Measurements from ENCODE around the gene THSD7A.
A peak's percentile ranks its signal among the peaks of the same experiment; 100 is the strongest.

THSD7A gene

DNA sequence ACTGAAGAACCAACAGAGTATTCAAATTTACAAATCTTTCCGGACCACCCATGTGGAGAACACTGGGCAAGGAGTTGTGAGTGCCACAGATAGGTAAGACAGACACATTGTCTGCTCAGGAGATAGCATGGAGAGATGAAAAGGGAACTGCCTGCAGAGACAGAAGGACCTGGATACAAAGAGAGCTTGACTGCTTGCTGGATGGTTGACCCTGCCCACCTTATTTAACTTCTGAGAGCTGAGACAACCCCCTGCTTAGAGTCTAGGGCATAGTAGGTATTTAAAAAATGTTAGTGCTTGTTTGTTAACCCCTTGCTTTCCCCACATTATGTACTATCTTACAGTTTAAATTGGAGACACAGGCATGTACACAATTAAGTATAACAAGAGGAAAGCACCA, 314.1 kb downstream of the THSD7A start:
- no peak for DNase-seq (ENCODE audit: low spot score)

DNA sequence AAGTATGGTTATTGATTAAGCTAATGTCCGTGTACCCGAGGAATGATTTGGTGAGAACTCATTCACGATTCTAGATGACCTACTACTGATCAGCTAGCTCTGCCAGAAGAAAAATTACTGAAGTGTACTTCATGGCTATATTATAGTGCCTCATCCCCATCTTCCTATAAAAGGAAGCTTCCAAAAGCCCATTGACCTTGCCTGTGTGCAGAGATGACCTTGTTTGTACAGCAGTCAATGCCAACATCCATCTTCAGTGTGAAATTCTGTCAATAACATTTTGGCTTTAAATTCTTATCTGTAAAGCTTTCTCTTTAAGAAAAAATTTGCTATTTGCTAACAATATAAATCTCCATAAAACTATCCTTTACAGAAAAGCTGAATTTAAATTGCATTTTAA, 315.7 kb downstream of the THSD7A start:
- DNase-seq (ENCODE audit: low spot score), result no peak

DNA sequence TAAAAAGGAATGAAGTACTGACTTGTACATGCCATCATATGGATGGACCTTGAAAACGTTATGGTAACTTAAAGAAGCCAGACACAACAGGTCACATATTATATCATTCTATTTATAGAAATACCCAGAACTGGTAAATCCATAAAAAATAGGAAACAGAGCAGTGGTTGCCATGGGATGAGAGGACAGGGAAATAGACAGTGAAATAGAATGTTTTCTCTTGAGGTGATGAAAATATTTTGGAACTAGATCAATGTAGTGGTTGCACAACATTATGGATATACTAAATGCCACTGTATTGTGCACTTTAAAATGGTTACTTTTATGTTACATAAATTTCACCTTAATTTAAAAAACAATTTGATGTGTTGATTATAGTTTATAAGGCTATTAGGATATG, 318.5 kb downstream of the THSD7A start:
- no peak for DNase-seq (ENCODE audit: low spot score)

DNA sequence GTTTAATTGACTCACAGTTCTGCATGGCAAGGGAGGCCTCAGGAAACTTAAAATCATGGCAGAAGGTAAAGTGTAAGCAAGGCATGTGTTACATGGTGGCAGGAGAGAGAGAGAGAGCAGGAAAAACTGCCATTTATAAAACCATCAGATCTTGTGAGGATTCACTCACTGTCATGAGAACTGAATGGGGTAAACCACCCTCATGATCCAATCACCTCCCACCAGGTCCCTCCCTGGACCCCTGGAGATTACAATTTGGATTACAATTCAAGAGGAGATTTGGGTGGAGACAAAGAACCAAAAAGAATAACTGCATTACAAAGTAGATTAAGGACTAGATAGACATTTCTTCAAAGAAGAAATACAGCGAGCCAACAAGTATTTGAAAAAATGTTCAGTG, 324.1 kb downstream of the THSD7A start:
- no peak for DNase-seq (ENCODE audit: low spot score)

DNA sequence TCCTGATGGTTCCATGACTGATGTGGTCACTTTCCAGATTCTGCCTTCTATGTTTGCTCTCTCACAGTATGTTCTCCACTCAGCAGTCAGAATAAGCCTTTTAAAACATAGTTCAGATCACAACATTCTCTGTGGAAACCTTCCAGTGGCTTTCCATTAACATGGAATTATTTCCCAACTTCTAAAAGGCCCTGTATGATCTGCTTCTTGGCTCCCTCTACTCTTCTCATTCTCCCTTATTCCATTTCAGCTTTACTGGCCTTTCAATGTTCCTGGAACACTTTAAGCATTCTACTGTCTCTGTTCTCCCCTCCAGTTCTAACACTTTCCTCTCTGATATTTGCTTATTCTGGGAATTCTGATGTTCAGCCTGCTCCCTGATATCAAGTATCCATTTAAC, 325.6 kb downstream of the THSD7A start:
- no peak for DNase-seq (ENCODE audit: low spot score)

DNA sequence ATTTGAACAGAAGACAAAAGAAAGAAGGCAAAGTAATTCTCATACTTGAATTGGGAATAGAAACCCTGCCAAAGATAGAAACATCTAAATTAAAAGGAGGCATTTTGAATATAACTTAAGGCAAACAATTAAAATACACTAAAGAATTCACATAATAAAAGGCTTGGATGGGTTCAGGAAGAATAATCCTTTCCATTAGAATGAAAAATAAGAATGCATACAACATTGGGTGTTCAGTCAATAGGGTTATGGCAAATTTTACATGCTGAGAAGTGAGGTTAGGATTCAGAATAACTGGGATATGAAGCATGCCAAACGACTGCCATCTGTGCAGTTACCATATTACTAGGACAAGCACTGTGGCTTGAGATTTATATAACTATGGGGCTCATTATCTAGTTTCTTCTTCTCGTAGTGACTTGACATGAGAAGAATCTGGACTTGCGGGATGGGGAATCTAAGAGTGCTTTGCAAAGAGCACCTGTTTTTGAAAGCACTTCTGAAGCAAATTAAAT, 326.5 kb downstream of the THSD7A start:
- DNase-seq (ENCODE audit: low spot score), result no peak

DNA sequence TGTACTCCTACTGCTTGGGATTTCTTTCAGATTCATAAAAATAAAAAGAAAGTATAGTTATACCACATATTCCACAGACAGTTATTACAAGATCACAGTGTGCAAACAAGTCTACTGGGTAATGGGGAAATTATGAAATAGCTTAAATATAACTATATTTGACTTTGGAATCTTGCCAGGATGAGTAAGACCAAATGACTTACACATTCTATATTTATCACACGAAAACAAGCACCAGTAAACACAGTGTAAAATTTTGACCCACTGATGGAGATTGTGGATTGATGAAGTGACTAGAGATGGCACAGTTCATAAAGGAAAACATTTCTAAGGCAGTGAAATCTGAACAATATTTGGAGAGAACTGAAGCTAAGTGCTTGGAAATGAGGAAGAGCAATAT, 339.7 kb downstream of the THSD7A start:
- DNase-seq (ENCODE audit: low spot score), result no peak

DNA sequence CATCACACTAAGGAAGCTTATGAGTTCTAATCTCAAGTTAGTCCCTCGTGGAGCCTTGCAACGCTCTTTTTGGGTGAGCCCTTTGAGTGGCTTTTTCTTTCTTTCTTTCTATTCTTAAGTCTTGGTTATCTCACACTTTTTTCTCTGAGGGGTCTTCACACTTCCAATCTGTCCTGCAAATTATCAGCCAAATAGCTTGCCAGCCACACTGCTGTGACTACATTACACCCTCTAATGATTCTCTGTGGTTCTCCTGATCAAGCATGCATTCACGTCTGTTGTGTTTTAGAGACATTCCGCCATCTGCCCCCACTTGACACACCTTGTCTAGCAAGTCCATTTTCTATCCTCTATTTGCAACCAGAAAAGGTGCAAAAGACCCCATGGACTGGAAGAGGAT, 340.2 kb downstream of the THSD7A start:
- no peak for DNase-seq (ENCODE audit: low spot score)

DNA sequence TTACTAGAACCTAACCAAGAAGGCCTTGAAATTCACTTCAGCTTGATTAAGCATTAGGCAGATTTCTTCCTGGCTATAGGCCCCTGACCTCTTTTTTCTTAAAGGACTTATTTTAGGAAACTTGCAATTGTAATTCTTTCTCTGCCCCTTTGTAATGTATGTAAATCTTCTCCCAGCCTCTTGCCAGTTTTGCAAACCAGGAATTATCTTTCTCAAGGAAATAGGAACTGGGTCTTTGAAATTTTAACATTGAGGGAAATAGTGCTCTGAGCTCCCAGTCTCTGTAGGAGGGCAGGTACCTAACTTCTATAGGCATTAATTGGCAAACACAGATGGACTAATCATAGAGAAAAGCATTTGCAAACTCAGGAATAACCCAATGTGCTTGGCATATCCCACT, 342.7 kb downstream of the THSD7A start:
- no peak for DNase-seq (ENCODE audit: low spot score)

DNA sequence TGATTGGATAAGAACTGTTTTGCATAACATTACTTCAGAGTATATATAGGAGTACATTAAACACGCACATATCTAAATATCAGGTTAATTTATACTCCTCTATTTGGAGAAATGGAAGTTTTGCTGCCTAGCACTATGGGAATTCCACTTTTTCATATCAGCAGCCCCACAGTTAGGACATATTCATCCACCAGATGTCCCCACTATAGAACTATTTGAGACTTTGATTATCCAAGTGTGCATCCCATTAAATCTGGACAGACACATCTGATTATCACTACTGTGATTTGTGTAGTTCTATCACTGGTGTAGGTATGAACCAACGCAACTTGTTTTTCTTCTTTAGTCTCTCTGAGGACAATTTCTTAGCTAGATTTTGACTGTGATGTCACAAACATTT, 345.7 kb downstream of the THSD7A start:
- DNase-seq (ENCODE audit: low spot score), result peak; percentile 7

DNA sequence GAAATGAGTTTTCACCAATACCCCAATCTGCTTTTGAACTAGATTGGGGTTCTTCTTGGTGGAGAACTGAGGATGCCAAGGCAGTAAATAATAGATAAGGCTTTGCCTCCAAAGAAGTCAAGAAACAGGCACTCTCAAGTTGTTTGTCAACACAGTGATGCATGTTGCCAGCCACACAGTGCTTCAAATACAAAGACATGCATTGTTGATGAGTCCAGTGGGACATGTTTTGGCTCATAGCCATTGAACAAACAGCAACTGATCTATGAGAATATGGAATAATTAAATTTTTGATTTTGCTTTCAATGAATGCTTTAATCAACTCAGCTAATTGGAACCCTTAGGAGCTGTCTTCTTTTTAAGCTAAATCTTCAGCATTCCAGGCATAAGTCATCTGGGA, 346.4 kb downstream of the THSD7A start:
- peak; percentile 62 for DNase-seq (ENCODE audit: low spot score)

DNA sequence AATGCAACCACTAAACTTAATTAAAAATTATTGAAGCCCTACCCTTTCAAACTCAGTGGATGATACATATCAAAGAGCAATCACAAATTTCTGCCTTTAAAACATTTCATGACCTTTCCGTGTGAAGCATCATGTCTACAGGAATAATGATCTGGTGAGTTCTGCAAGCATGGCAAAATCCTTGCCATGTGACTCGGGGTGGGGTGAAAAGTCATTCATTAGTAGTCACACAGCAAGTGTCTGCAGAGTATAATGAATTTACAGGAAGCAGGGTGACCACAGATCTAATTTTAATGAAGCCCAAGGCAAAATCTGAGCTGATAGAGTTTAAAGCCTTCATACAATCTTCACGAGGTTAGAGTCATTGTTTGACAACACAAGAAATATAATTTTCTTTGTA, 351.9 kb downstream of the THSD7A start:
- DNase-seq (ENCODE audit: low spot score), result no peak

DNA sequence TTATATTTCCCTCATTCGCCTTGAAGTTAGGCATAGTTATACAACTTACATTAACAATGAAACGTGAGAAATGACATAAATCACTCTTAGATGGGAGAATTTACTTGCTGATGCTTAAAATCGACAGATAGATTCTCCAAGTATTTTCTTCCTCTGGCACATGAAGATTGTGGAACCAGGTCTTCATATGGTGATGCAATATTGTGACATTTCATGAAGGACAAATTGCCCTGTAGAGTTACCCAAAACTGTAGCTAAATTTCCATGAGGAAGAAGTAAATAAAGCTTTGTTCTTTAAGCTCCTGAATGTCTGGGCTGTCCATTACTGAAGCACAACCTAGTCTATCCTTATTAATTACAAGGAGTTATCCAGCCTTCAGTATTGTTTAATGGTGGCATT, 353.1 kb downstream of the THSD7A start:
- DNase-seq (ENCODE audit: low spot score), result no peak

DNA sequence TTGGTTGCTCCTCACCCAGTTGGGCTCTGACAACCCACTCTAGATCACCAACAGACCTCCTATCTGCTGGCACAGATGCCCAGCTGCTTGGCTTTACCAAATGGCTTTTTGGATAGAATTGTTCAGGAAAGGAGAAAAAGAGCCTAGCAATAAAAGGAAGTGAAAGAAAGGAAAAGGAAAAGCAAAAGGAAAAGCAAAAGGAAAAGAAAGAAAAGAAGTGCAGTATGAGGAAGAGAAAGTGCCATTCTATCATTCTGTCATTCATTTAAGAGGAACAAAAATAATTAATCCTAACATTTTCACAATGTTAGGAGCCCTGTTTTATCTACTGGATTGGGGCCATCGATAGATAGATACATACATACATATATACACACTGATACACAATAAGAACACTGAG, 353.6 kb downstream of the THSD7A start:
- no peak for DNase-seq (ENCODE audit: low spot score)

DNA sequence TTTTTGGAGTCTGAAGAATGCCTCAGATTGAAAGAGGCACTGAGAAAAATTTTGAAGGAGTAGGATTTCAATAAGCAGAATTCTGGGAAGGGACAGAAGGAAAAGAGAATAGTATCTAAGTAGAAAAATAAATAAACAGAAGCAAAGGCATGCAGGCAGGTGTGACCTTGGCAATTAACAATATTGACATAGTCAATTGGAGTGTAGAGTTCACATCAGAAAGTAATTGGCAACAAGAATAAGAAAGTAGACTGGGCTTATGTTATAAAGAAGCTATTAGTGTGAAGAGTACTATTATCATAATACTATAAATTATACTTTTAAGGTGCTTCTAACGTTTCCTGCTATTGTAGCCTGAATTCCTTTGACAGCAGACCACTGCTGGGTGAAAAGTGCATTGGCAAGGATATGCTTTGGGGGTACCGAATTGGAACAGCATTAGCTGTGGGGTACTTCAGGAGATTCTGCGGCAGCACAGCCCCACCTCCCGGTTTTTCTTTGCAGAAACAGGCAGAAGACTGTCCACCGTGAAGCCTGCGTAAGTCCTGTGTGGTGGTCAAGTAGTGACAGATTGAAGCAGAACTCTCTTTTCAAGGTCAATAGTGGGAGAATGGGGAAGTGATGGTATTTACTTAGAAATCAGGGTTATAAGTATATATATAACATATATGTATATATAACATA, 357.0 kb downstream of the THSD7A start:
- DNase-seq (ENCODE audit: low spot score), result no peak

DNA sequence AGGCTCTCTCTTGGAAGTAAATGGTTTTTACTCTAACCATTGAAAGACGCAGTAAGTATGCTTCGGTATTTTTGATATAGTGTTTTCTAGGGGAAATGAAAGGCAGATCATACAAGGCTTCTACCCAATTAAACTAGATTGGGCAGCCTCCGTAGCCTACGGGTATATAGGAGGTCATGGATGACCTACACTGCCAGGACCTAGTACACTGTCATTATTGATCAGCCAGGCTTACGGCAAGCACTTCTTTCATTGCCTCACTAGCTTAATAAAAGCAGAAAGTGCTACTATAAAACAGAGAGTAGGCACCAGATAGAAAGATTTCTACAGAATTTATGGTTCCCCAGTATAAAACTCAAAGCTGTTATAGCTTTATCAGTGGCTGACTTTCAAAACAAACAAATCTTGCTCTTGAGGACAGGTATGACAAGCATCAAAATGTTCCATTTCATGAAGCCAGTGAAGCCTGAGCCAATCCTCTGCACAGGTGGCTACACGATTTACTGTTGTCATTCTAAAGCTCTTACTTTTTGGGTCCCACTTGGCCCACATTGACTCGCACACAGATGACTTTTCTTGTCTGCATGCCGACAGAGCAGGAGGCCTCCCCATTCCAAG, 358.1 kb downstream of the THSD7A start:
- DNase-seq (ENCODE audit: low spot score), result no peak

DNA sequence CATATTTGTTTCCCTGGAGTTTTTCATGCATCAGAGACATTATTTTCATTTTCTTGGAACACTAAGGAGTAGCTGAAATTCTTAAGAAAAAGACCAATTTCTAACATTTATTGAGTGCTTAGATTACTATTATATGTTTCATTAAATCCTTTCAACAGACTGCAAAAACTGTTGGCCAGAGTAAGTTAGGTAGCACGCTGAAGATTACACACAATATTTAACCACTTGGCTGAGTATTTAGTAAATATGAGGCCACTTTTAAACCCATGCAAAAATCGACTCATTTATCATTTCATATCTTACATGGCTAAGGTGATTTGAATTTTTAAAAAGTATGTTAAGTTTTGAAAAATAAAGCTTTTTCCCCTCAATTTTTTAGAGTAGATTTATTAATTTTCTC, 358.8 kb downstream of the THSD7A start:
- DNase-seq (ENCODE audit: low spot score), result no peak

DNA sequence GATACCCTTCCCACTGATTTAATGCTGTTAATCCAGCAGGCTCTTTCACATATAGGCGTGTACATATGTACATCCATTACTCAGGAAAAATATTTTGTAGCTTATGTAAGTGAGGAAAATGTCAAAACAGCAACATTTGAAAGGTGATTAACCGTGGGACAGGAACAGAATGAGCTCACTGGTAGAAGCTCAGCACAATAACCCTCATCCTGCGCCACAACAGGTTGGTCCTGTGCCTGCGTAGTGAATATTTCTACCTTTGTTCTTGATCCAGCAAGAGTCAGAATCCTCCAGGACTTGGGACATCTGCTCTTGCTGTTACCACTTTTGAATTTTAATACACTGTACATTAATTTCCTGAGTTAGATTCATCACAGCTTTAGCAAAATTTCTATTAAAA, 359.4 kb downstream of the THSD7A start:
- DNase-seq (ENCODE audit: low spot score), result no peak

DNA sequence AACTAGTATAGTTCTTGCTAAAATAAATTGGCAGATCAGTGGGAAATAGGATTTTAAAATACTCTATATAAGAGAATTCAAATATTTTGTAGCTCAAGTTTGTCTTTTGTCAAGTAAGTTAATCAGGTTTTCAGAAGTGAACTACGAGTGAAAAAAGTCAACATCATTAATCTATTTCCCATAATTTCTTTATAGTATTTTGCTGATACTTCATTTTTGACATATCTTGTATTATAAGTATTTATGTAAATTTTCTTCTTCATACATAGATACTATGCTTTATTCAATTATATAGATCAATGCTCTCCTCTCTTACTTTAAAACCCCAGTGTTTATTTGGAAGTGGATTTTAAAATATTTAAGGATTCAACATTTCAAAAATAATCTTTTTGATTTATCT, 360.7 kb downstream of the THSD7A start:
- DNase-seq (ENCODE audit: low spot score), result no peak

DNA sequence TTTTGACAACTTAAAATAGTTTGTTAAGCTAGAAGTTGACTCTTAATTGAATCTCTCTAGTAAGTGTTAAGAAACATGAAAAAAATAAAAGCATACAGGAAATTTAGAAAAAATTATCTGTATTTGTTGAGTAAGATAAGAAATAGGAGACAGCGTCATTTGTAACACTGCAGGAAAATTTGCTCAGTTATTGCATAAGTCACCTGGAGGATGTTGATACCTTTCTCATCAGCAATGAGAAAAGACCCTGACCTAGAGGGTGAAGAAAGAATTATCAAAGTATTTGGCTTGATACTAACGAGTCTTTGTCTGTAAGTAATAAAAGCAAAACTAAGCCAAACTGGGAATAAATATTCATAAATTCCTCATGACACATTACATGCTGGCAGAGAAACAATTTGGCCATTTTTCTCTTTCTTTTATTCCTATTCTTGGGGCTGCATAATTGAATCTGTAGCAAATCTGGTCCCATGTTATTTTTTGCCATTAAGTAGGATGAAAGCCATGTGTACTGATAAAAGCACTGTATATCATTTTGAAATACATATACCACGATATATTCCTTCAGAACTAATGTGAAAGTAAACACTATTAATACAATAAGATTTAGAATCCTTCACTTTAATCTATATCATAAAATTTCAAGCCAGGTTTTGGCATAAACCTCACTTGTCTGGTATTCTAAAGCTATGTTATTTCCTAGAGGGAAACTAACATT, 362.8 kb downstream of the THSD7A start:
- no peak for DNase-seq (ENCODE audit: low spot score)

DNA sequence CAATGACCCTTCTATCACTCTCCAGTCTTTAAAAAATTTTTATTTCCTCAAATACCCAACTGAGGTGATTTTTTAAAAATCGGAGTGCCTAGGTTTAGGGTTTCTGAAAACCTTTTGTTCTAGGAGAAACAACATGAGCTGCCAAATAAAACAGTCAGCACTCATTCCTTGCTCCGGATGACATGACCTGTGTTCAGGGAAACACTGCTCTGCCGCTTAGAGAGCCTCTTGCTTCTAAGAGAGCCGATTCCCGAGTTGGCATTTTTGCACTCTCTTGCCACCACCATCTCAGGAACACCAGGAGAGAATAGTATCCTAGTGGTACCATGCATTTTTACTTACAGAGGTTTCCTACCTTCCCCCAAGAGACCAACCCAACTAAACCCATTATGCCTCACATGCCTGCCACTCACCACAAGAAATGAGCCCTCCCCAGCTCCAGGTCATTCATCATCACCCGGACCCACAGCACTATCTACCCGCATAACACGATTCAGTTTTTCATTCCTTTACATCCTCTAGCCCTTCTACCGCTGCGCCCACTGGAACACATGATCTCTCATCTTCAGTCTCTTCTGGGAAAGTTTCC, 365.4 kb downstream of the THSD7A start:
- DNase-seq (ENCODE audit: low spot score), result no peak

DNA sequence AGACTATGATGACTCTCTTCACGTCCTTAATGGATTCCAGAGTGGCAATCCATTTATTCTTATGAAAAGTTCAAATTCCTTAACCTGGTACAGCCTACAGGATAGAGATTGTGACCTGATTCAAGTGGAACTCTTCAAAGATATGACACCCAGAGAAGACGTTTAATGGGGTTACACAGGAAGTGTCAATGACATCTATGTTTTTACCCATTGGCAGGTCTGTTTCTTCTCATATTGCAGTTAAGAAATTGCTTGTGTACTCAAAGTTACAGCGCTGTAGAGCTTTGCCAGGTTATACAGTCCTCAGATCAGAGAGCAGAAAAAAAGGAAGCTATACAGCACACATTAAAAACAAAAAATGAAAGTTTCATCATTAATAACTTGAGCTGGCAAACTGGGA, 367.4 kb downstream of the THSD7A start:
- DNase-seq (ENCODE audit: low spot score), result no peak

DNA sequence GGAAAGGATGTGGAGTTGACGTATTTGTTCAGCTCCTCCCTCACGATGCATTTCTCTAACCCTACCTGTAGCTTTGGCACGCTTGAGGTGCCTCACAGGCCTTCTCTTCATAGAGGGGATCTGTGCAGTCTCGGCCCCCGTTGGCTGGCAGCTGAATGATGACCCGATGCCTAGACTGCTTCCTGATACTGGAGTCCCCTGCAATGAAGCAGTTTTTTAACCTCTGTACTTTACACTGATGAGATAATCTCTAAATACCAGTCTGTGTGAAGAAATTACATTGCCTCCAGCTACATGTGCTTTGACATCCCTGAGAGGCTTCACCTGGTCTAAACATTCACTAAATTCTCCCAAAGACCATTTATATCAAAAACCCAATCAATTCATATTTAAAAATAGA, 370.1 kb downstream of the THSD7A start:
- no peak for DNase-seq (ENCODE audit: low spot score)
